Measurements from ENCODE around the gene ETFBKMT.

DNA sequence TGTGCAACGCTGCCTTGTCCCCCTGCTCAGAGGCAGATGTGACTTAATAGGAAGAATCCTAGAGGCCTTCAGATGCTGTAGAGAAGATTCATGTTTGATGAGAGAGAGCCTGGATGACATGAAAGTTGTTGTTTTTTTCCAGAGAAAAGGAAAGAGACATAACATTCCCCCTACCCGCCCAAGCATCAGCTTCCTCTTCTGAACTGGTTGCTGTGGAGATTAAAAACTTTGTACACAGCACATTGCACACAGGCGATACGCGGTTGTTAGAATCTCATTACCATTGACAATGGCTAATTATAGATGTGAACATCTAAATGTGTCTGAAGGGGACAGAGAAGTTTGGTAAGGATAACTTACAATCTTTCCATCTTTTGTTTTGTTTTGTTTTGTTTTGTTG is 13.6 kb upstream of the ETFBKMT start:
- TF ChIP-seq EP300 (IDR thresholded peaks at IDR 0.05) = no peak
- no peak for TF ChIP-seq CTCF (IDR thresholded peaks at IDR 0.05)
- TF ChIP-seq ATOH8 (CRISPR knock-in tag; IDR thresholded peaks at IDR 0.05; ENCODE audit: low read depth) = no peak
- no peak for TF ChIP-seq POLR2A (IDR thresholded peaks at IDR 0.05; ENCODE audit: low read length)
- TF ChIP-seq, protein P1, sequence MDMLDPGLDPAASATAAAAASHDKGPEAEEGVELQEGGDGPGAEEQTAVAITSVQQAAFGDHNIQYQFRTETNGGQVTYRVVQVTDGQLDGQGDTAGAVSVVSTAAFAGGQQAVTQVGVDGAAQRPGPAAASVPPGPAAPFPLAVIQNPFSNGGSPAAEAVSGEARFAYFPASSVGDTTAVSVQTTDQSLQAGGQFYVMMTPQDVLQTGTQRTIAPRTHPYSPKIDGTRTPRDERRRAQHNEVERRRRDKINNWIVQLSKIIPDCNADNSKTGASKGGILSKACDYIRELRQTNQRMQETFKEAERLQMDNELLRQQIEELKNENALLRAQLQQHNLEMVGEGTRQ (IDR thresholded peaks at IDR 0.05) = no peak
- no peak for TF ChIP-seq MAFK (IDR thresholded peaks at IDR 0.05; ENCODE audit: partially characterized antibody)
- TF ChIP-seq JUN (IDR thresholded peaks at IDR 0.05) = no peak
- no peak for TF ChIP-seq REST (IDR thresholded peaks at IDR 0.05)
- TF ChIP-seq BHLHE40 (IDR thresholded peaks at IDR 0.05; ENCODE audit: low read depth, low read length) = no peak
- TF ChIP-seq HOXB13 (CRISPR knock-in tag; IDR thresholded peaks at IDR 0.05; ENCODE audit: low read depth) = no peak
- no peak for TF ChIP-seq FOSB (CRISPR knock-in tag; IDR thresholded peaks at IDR 0.05)
- no peak for TF ChIP-seq NFE2L2 (conservative IDR thresholded peaks at IDR 0.05; ENCODE audit: low read length)
